GM23248 (cell line): ENCODE results near the gene NRDC.

Source experiments
- EZH2 ChIP-seq: fragments of 200-600 bp; sonication (generic); IDR thresholded peaks from 2 replicates; pipeline ENCODE4 v1.6.1; 2018; ENCODE audit warnings: antibody characterized with exemption, mild to moderate bottlenecking; ENCODE audit not compliant: insufficient read depth, poor library complexity, severe bottlenecking
- EZH2phosphoT487 ChIP-seq: fragments of 200-600 bp; sonication (generic); IDR thresholded peaks from 2 replicates; pipeline ENCODE4 v1.6.1; 2018; ENCODE audit warnings: antibody characterized with exemption, moderate library complexity, mild to moderate bottlenecking, low read depth; ENCODE audit not compliant: insufficient read depth

GRCh38 chr1:51859333-51859732 lies 19.2 kb downstream of the NRDC start:
- TF ChIP-seq EZH2 (no peak), EZH2phosphoT487 (no peak)
